Body of pancreas (tissue), 4 donors: Measurements from ENCODE around the gene CETP. TPM values are rescaled to one million over a fixed set of nuclear protein-coding genes. Genes with fewer than 3 reads are reported as not detected.
A peak's percentile ranks its signal among the peaks of the same experiment; 100 is the strongest.

Experiments used
- ATAC-seq: fragments of 150-250 bp; one replicate; pipeline ENCODE4 v1.9.1; 2016
- DNase-seq, 4 donors: peaks; one replicate each; pipeline ENCODE4 v3.0.0-alpha.2; 2019
- H3K27ac ChIP-seq, 4 donors: fragments of 200-600 bp; sonication (generic); 1 replicate in 3 of 4; 2 replicates in 1 of 4; pipeline versions ENCODE4 v1.5.1 to v1.6.1; 2016 to 2019; ENCODE audit warnings: mild to moderate bottlenecking in 1 of 4, mixed read lengths in 1 of 4, moderate library complexity in 1 of 4
- H3K27me3 ChIP-seq, 2 donors: fragments of 200-600 bp; sonication (generic); one replicate each; pipeline ENCODE4 v1.6.0; 2016; ENCODE audit warnings: mild to moderate bottlenecking in 1 of 2
- H3K36me3 ChIP-seq, 2 donors: fragments of 200-600 bp; sonication (generic); replicated peaks in 1 of 2; 2 replicates each; pipeline ENCODE4 v1.5.1; 2016; ENCODE audit warnings: low read depth in 2 of 2; ENCODE audit not compliant: insufficient read depth in 1 of 2
- H3K4me1 ChIP-seq: fragments of 200-600 bp; sonication (generic); one replicate; pipeline ENCODE4 v1.6.0; 2016
- H3K4me3 ChIP-seq, 2 donors: fragments of 200-600 bp; sonication (generic); 1 replicate in 1 of 2; 2 replicates in 1 of 2; pipeline ENCODE4 v1.5.1; 2016 to 2019
- H3K9me3 ChIP-seq, 3 donors: fragments of 200-600 bp; sonication (generic); 1 replicate in 2 of 3; 2 replicates in 1 of 3; pipeline ENCODE4 v1.5.1; 2016
- CTCF ChIP-seq, 7 experiments: fragments of 450-650 bp in 4 of 7; fragments of 200-600 bp in 3 of 7; sonication (generic) in 3 of 7; IDR thresholded peaks; one replicate each; pipeline ENCODE4 v1.5.1; 2016 to 2019; ENCODE audit warnings: antibody characterized with exemption in 7 of 7
- POLR2A ChIP-seq, 3 donors: fragments of 450-650 bp; IDR thresholded peaks; one replicate each; pipeline ENCODE4 v1.6.1; 2016; ENCODE audit warnings: antibody characterized with exemption in 3 of 3, mild to moderate bottlenecking in 2 of 3
- WGBS, 2 donors: methylation state at CpG; one replicate each; pipeline ENCODE4 v1.1.5; 2017; 5-methylcytosine and 5-hydroxymethylcytosine counted together
- intact Hi-C: fragments of 100-400 bp; cut with DNase I; formaldehyde crosslinking; loops from one replicate; pipeline ENCODE4 v1.15.1; 2023
- total RNA-seq, 2 donors: library from RNA; depleted of rRNA; stranded (reverse); fragments of >200 nt; gene quantifications; one replicate each; pipeline ENCODE4 v1.1.0, GENCODE V29; 2016

CETP gene
- total RNA-seq, 2 donors from 2014 or later = 0.66 TPM; not detected in 1

GRCh38 chr16:56999409-57000270, 37.9 kb downstream of the CETP start:
- H3K9me3 ChIP-seq = no peaks in the 10 kb centered on the region
- no peaks in the 10 kb centered on the region for H3K27me3 ChIP-seq
- H3K4me3 ChIP-seq = no peak overlapping the region
- 54 to 90% methylated on average over 3 to 10 of the region's 11 CpGs for WGBS, 2 donors
- H3K27ac ChIP-seq = peak overlapping the region in 2 of 4 donors; percentile 19 to 33
- H3K36me3 ChIP-seq = no peaks in the 10 kb centered on the region
- intact Hi-C loops = no loop called here
- TF ChIP-seq CTCF (IDR thresholded peaks at IDR 0.05) (no peak), POLR2A (IDR thresholded peaks at IDR 0.05) (no peak)
- no peaks in the 10 kb centered on the region for H3K4me1 ChIP-seq
- DNase-seq (no peak), ATAC-seq (no peak)

GRCh38 chr16:57000271-57001025, 38.7 kb downstream of the CETP start:
- Histone ChIP-seq H3K36me3 (no peaks in the 10 kb centered on the region), H3K4me3 (no peak overlapping the region), H3K4me1 (no peaks in the 10 kb centered on the region), H3K27me3 (no peaks in the 10 kb centered on the region), H3K27ac (peak overlapping the region in 2 of 4 donors; percentile 19 to 33), H3K9me3 (no peaks in the 10 kb centered on the region)
- DNase-seq = peak in 3 of 4 donors; percentile 25 to 49 (median 43)
- TF ChIP-seq CTCF (IDR thresholded peaks at IDR 0.05) (no peak), POLR2A (IDR thresholded peaks at IDR 0.05) (no peak)
- intact Hi-C loops = no loop called here
- peak; percentile 42 for ATAC-seq
- WGBS, 2 donors = 54 to 59% methylated on average over 3 to 5 of the region's 5 CpGs

- H3K27ac ChIP-seq = no peak overlapping the region
Measured at GRCh38 chr16:57001026-57001679, 39.4 kb downstream of the CETP start.

More at GRCh38 chr16:57001026-57001679, 39.4 kb downstream of the CETP start:
- Histone ChIP-seq H3K36me3 (no peaks in the 10 kb centered on the region), H3K27me3 (no peaks in the 10 kb centered on the region), H3K4me1 (no peaks in the 10 kb centered on the region), H3K4me3 (no peak overlapping the region), H3K9me3 (no peaks in the 10 kb centered on the region)
- ATAC-seq (no peak), DNase-seq (no peak)
- WGBS, 2 donors = 67 to 89% methylated on average over 6 to 8 of the region's 8 CpGs
- TF ChIP-seq CTCF (IDR thresholded peaks at IDR 0.05) (no peak), POLR2A (IDR thresholded peaks at IDR 0.05) (no peak)
- intact Hi-C loops = no loop called here
